Measurements from ENCODE around the gene ADCY10. TPM values are rescaled to one million over a fixed set of nuclear protein-coding genes. Genes with fewer than 3 reads are reported as not detected.
A peak's percentile ranks its signal among the peaks of the same experiment; 100 is the strongest.

Gene ADCY10
- total RNA-seq, 1 experiment from 2014 or later, result 0.15 TPM

GRCh38 chr1:167777269-167777650 lies 136.7 kb downstream of the ADCY10 start:
- no peak for DNase-seq (ENCODE audit: low read depth)

GRCh38 chr1:167776616-167777268 lies 137.2 kb downstream of the ADCY10 start:
- DNase-seq (ENCODE audit: low read depth), result no peak

GRCh38 chr1:167776151-167776550 lies 137.8 kb downstream of the ADCY10 start:
- DNase-seq (ENCODE audit: low read depth), result peak; percentile 73

DNA sequence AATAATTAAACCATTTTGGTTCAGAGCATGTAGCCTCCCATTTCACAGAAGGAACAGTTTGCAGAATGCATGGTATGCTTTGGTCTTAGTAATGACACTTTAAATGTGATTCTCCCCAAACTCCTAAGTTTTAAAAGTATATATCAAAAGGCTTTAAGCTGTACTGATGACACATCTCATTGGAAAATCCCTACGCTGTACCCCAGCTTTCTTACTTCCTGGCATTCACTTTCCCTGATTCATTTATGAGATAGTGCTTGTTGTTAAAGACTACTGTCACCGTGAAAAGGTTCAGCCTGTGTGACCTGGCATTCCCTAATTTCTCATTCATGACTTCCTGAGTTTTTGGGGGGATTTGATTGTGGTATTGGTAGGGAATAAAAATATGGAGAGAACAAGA lies 138.8 kb downstream of the ADCY10 start:
- DNase-seq (ENCODE audit: low read depth), result peak; percentile 70

GRCh38 chr1:167774710-167775109 lies 139.2 kb downstream of the ADCY10 start:
- DNase-seq (ENCODE audit: low read depth), result peak; percentile 36

- DNase-seq (ENCODE audit: low read depth), result no peak
Measured at GRCh38 chr1:167773516-167773915, 140.4 kb downstream of the ADCY10 start.

GRCh38 chr1:167772436-167772835 lies 141.5 kb downstream of the ADCY10 start:
- no peak for DNase-seq (ENCODE audit: low read depth)

- DNase-seq (ENCODE audit: low read depth), result no peak
Measured at GRCh38 chr1:167770127-167770526, 143.8 kb downstream of the ADCY10 start.

DNA sequence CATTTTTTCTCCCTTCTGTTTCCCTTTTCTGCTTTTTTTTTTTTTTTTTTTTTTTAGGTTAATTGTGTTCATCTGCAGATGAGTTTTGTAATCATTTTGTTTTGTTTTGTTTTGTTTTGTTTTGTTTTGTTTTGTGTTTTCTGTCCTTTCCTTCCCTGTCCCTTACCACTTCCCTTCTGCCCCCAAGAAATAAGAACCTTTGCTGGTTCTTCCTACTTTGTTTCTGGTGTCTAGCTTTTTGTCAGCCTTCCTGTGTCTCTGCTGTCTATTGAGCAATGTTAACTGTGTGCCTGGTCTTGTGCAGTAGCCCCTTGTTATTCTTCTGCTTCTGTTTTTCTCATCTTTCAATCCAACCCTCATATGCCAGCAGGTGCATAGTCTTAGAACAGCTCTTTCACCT lies 146.2 kb downstream of the ADCY10 start:
- no peak for DNase-seq (ENCODE audit: low read depth)

- DNase-seq (ENCODE audit: low read depth), result no peak
Measured at GRCh38 chr1:167766538-167766937, 147.4 kb downstream of the ADCY10 start.

DNA sequence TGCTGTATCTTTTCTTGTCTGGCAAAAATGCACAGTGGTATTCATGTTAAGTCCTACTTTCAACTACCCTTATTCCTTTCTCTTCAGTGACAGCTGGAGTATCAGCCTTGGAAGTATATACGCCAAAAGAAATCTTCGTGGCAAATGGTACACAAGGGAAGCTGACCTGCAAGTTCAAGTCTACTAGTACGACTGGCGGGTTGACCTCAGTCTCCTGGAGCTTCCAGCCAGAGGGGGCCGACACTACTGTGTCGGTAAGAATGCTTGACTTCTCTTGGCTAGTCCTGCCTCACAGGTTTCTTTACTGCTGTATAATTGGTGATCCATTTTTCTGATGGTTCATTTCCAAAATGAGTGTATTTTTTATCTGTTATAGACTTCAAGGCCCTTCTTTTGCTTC lies 148.4 kb downstream of the ADCY10 start:
- no peak for DNase-seq (ENCODE audit: low read depth)

DNA sequence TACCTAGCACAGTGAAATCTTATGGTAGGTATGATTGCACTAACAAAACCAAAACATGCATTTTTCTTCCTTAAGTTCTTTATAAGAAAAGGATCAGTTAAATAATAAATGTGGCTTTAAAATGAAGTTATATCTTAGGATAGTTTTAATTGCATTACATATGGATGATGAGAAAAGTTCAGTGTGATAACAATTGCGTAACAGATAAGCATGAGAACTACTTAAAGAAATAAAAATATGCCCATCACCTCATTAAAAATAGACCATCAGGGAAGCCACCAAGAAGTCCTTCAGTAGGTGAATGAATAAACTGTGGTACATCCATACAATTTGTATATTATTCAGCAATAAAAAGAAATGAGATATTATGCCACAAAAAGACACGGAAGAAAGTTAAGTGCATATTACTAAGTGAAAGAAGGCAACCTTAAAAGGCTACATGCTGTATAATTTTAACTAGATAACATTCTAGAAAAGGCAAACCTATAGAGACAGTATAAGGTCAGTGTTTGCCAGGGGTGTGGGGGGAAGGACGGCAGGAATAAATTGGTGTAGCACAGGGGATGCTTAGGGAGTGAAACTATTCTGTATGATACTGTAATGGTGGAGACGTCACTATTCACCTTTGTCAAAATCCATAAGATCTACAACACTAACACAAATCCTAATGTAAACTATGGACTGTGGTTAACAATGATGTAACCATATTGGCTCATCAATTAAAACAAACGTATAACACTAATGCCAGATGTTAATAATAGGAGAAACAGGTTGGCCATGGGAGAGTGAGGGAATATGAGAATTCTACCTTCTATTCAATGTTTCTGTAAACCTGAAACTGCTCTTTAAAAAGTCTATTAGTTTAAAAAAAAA lies 149.2 kb downstream of the ADCY10 start:
- no peak for DNase-seq (ENCODE audit: low read depth)

- DNase-seq (ENCODE audit: low read depth), result peak; percentile 25
Measured at GRCh38 chr1:167763525-167764220, 150.3 kb downstream of the ADCY10 start.

DNA sequence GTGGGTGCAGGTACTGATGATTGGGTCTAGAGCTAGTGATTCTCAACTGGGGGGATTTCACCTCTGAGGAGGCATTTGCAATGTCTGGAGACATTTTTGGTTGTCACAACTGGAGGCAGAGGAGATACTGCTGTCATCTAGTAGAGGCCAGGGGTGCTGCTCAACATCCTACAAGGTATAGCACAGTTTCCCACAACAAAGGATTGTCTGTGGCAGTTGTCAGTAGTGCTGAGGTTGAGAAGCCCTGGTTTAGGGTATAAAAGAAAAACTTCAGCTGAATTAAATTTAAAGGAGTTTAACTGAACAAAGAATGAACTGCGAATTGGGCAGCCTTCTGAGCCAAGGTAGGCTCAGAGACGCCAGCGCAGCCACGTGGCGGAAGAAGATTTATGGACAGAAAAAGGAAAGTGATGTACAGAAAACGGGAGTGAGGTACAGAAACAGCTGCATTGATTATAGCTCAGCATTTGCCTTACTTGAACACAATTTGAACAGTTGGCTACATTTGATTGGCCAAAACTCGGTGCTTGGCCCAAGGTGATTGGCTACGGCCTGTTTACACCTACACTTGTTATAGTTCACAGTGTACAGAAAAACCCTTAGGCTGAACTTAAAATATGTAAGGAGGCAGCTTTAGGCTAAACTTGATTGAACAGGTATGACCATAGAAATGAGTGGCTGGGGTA lies 151.7 kb downstream of the ADCY10 start:
- no peak for DNase-seq (ENCODE audit: low read depth)

DNA sequence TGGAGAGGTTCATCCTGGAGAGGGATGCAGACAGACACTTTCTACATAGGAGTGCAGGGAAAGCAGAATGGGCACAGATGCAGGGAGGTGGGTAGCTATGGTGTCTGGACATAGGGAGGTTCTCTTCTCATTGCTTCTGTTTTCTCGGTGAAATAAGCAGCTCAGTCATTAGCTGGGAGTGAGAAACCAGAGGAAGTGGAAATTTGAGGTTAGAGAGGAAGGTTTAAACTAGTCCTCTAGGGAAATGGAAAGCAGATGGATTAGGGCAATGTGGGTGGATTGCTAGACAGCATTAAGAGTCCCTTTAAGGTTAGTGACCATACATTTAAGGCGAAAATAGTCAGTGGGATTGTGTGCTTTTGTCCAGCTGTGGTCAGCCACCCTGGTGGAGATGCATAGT lies 152.5 kb downstream of the ADCY10 start:
- DNase-seq (ENCODE audit: low read depth), result no peak

Other genes with a start within 250 kb of the ADCY10 start
- gene MPZL1, start 192.2 kb downstream of the ADCY10 start, total RNA-seq (2014; rRNA removed; shearing (Covaris generic)), result 79.3 and 110 TPM in 2 replicates
- 27.7 and 53.5 TPM in 2 replicates for gene DCAF6, start 22.5 kb upstream of the ADCY10 start, total RNA-seq (2014; rRNA removed; shearing (Covaris generic))
- 91.3 and 99.4 TPM in 2 replicates for gene MPC2, start 22.9 kb upstream of the ADCY10 start, total RNA-seq (2014; rRNA removed; shearing (Covaris generic))
- gene GPR161, start 222.8 kb upstream of the ADCY10 start, total RNA-seq (2014; rRNA removed; shearing (Covaris generic)), result 9.2 and 15.2 TPM in 2 replicates

Measured in M059J (cell line).